OCI-LY1 (cell line): ENCODE measurements around the gene ALDOA.

Source experiments
- CTCF ChIP-seq: fragments of 200-600 bp; sonication (generic), shearing (Covaris generic); IDR thresholded peaks from 2 replicates; pipeline ENCODE4 v1.5.1; 2017; ENCODE audit warnings: mild to moderate bottlenecking, antibody characterized with exemption, low read length, moderate library complexity, mixed read lengths
- EZH2 ChIP-seq: fragments of 200-600 bp; sonication (generic), shearing (Covaris generic); IDR thresholded peaks from 2 replicates; pipeline ENCODE4 v1.8.0; 2017; ENCODE audit warnings: borderline replicate concordance, mixed run types, mild to moderate bottlenecking, antibody characterized with exemption, low read length, moderate library complexity, mixed read lengths

- TF ChIP-seq CTCF = no peak
- TF ChIP-seq EZH2 = no peak
Observed at GRCh38 chr16:30117768-30118167, 52.2 kb downstream of the ALDOA start.
